GM13977 (cell line): ENCODE results near the gene RFX2.

ENCODE experiments used
- DNase-seq: peaks from one replicate; pipeline ENCODE4 v3.0.0; 2012; ENCODE audit warnings: low spot score
- in situ Hi-C: fragments of 300-500 bp; cut with MboI; formaldehyde crosslinking; loops from one replicate; pipeline ENCODE4 v1.12.0; 2022; ENCODE audit warnings: low sequenced_read_pairs, low pct_unique_long_range_greater_than_20kb, mixed read lengths, inconsistent platforms; ENCODE audit not compliant: unreplicated experiment
- TF ChIP-seq, protein P1 (sequence below): IDR thresholded peaks from 2 replicates; pipeline ENCODE4 v1.5.1; 2012; ENCODE audit warnings: mild to moderate bottlenecking, control low read depth; ENCODE audit not compliant: insufficient read depth; ENCODE audit errors: extremely low read depth, missing control alignments

RFX2 gene

DNA sequence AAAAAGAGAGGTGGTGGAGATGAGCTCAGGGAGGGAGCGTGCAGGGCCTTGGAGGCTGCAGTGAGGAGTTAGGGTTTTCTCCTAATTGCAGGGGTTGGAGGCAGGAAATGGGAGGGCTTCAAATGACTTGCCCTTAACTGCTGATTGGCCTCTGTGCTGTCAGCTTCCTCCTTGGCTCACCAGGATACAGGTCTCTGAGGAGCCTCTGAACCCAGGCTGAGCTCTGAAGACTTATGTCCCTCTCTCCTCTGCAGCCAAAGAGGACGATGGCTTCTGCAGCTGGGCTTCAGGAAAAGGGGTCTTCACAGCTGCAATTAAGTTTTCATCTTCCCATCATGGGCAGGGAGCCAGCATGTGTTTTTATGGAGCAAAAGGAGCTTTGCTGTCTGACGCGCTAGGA is 125.7 kb downstream of the RFX2 start:
- in situ Hi-C loops, result no loop called here
- DNase-seq, result no peak
- TF ChIP-seq, protein P1, sequence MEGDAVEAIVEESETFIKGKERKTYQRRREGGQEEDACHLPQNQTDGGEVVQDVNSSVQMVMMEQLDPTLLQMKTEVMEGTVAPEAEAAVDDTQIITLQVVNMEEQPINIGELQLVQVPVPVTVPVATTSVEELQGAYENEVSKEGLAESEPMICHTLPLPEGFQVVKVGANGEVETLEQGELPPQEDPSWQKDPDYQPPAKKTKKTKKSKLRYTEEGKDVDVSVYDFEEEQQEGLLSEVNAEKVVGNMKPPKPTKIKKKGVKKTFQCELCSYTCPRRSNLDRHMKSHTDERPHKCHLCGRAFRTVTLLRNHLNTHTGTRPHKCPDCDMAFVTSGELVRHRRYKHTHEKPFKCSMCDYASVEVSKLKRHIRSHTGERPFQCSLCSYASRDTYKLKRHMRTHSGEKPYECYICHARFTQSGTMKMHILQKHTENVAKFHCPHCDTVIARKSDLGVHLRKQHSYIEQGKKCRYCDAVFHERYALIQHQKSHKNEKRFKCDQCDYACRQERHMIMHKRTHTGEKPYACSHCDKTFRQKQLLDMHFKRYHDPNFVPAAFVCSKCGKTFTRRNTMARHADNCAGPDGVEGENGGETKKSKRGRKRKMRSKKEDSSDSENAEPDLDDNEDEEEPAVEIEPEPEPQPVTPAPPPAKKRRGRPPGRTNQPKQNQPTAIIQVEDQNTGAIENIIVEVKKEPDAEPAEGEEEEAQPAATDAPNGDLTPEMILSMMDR, result no peak

DNA sequence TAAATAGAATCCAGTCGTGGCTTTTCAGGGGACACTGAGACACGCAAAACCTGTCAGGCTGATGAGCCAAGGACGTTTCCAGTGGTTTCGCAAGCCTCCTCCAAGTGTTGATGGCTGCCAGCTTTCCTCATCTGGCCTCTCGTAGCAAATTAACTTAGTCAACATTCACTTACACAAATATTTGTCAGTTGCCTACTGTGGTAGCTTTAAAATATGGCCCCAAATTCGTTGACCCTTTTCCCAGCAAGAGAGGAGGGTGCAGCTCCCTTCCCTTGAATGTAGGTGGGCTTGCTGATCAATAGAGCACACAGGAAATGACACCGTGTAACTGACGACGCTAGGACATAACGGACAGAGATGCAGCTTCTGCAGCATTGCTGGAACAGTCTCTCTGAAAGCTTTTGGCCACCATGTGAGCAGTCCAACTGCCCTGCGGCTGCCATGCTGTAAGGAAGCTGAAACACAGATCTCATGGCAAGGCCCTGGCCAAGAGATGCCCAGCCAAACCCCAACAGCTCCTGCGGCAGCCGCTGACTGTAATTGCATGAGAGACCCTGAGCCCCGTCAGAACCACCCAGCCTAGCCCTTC is 126.8 kb downstream of the RFX2 start:
- TF ChIP-seq, protein P1, result no peak
- in situ Hi-C loops, result no loop called here
- DNase-seq, result no peak

- TF ChIP-seq, protein P1, result no peak
- in situ Hi-C loops, result no loop called here
- no peak for DNase-seq
Measured at GRCh38 chr19:5978606-5979552, 131.4 kb downstream of the RFX2 start.

DNA sequence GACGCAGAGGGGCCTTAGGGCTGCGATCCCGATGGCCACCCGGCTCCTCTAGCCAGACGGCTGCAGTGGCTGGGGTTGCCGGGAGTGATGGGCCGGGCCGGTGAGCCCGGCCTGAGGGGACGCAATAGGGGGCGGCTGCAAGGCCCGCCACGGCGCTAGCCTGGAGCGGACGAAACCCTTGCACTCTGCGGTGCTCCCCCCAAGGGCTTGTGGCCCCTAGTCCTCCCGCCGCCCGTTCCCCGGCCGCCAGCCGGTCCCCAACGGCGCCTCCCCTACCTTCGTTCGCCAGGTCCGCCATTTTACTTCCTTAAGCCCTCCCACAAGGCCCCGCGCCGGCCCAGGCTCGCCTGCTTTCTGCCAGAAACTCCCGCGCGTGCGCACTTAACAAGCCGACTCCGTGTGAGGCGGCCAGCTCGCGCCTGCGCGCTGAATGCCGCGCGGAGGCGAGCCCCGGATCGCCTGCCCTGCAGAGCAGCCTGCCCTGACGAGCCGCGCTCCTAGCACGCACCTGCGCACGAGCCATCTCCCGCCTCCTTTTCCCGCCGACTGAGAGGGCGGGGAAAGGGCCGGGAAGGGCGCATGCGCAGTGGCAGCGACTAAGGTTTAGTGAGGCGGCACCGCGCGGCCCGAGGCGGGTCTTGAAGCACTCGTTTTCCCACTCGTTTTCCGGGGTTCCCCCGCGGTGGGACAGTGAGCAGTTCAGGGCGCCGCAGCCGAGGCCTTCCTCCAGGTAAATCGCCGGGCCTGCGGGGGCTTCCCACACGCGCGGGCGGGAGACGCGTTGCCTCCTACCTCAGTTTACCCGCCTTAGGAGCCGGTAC is 132.3 kb downstream of the RFX2 start, which contains the start of gene RANBP3:
RANBP3 (minus strand) TSS at position 356 of the 821 bp plus-strand sequence; CDS start at position 298, 58 bp downstream.
- peak; percentile 100 for DNase-seq
- in situ Hi-C loops, result no loop called here

GRCh38 chr19:5977222-5977784 is 133.0 kb downstream of the RFX2 start:
- in situ Hi-C loops, result no loop called here
- no peak for DNase-seq
- TF ChIP-seq, protein P1, result no peak

More for the DNA sequence above, 132.3 kb downstream of the RFX2 start, which contains the start of gene RANBP3:
- TF ChIP-seq, protein P1, result no peak

DNA sequence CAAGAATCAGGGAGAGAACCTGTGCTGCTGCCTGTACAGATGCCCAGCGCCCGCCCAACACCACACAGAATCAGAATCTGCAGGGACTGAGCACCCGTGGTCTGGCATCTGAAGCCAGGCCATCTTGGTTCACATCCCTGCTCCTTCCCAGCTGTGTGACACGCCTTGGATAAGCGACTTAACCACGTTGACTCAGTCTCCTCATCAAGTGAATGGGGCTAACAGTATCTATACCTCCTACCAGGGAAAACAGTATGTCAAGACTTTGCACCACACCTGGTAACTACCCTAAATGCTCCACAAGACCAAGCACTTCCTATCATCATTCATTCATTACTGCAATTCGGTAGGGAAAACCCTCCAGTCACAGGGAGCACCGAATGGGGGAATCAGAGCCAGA is 133.5 kb downstream of the RFX2 start:
- no peak for DNase-seq
- in situ Hi-C loops, result no loop called here
- TF ChIP-seq, protein P1, result no peak
